PC-3 (cell line): ENCODE measurements around the gene CD274.

Experiments used
- EZH2 ChIP-seq: fragments of 300-600 bp; sonication (generic); IDR thresholded peaks from one replicate; pipeline ENCODE4 v1.6.1; 2017; ENCODE audit warnings: antibody characterized with exemption, mild to moderate bottlenecking, low read length; ENCODE audit not compliant: unreplicated experiment
- EZH2phosphoT487 ChIP-seq: fragments of 300-600 bp; sonication (generic); IDR thresholded peaks from 2 replicates; pipeline ENCODE4 v1.6.1; 2018; ENCODE audit warnings: mild to moderate bottlenecking, antibody characterized with exemption, low read length, borderline replicate concordance
- TF ChIP-seq, protein P1 (sequence below): fragments of 300-600 bp; sonication (generic); conservative IDR thresholded peaks from 2 replicates; pipeline ENCODE4 v1.5.1; 2017; ENCODE audit warnings: antibody characterized with exemption, low read depth, mild to moderate bottlenecking, low read length

DNA sequence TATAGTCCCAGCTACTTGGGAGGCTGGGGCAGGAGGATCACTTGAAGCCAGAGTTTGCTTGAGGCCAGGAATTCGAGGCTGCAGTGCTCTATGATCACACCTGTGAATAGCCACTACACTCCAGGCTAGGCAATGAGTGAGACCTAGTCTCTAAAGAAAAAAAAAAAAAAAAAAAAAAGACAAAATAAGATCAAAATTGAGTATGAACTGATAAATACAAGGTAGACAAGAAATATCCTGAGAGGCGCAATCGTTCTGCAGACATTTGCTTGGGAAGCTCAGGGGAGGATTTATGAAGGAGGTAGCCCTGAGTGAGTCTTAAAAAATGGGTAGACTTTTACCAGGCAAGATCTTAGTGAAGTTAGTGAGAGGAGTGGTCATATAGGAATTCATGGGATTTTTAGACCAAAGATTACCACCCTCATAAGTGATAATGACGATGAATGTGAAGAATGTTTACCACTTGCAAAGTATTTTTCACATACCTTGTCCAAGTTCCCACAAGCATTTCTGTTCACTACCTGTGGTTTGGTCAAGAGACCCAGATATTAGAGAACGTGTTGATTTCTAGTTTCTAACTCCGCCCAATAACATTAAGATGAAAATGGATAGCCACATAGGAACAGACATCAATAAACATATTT is 64.4 kb downstream of the CD274 start:
- TF ChIP-seq, protein P1, sequence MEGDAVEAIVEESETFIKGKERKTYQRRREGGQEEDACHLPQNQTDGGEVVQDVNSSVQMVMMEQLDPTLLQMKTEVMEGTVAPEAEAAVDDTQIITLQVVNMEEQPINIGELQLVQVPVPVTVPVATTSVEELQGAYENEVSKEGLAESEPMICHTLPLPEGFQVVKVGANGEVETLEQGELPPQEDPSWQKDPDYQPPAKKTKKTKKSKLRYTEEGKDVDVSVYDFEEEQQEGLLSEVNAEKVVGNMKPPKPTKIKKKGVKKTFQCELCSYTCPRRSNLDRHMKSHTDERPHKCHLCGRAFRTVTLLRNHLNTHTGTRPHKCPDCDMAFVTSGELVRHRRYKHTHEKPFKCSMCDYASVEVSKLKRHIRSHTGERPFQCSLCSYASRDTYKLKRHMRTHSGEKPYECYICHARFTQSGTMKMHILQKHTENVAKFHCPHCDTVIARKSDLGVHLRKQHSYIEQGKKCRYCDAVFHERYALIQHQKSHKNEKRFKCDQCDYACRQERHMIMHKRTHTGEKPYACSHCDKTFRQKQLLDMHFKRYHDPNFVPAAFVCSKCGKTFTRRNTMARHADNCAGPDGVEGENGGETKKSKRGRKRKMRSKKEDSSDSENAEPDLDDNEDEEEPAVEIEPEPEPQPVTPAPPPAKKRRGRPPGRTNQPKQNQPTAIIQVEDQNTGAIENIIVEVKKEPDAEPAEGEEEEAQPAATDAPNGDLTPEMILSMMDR: no peak
- TF ChIP-seq EZH2phosphoT487: no peak
- no peak for TF ChIP-seq EZH2
